ENCODE data around the gene ALX3. TPM values are rescaled to one million over a fixed set of nuclear protein-coding genes. Genes with fewer than 3 reads are reported as not detected.

The ALX3 gene
- total RNA-seq, 4 donors from 2014 or later = not detected

DNA sequence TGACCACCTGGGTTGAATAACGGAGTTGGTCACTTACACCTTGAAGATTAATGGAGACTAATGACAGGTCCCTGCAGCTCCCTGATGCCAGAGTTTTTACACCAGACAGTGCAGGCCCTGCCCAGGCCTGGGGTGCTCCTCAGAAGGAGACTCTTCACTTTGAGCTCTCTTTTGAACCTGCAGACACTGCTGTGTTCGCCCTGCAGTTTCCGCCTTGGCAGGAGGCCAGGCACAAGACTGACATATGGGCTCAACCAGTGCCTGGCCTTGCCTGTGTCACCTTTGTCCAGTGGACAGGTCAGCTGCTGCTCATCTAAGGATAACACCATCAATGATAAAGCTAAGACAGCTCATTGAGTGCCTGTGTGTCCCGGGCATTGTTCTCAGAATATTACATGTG lies 30.8 kb downstream of the ALX3 start:
- no peak for TF ChIP-seq CTCF (IDR thresholded peaks at IDR 0.05; ENCODE audit: low read depth)

DNA sequence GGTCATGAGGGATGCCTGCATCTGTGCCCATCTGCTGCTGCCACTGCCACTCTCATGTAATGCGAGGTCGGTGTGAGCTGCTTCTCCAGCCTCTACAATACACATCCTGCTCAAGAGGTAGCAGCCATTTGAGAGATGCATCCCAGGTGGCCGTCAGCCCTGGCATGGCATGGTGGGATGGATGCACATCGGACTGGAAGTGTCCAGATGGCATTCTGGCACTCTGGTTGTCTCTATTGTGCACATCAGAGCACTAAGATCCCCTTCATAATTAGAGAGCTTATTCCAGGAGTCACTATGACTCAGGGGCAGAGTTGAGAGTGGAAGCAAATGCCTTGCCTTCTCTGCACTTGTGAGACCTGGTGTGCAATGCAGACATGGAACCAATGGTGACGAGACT lies 32.2 kb downstream of the ALX3 start:
- no peak for TF ChIP-seq CTCF (IDR thresholded peaks at IDR 0.05; ENCODE audit: low read depth)

DNA sequence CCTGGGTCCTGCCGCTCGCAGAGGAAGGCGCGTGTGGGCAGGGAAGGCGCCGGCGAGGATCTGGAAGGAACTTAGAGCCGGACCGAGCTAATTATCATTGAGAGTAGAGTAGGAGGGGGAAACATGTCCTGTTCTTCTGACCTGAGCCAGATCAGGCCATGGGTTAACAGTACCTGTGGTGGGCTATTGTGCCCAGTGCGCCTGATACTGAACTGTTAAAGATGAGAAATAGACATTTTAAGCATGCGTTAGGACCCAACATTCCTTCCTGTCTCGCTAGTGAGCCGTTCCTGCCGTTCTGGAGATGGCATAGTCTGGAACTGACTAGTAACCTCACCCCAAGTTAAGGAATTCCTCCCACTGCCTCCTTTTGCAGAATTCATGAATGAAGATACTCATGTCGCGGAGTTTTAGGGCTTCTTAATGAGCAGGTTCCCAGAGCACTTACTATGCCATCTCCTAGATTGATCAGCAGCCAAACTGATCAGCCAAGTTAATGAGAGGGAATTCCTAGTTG lies 35.2 kb downstream of the ALX3 start:
- no peak for TF ChIP-seq CTCF (IDR thresholded peaks at IDR 0.05; ENCODE audit: low read depth)

- TF ChIP-seq CTCF (IDR thresholded peaks at IDR 0.05; ENCODE audit: low read depth) = no peak
Observed at GRCh38 chr1:110034451-110035235, 35.8 kb downstream of the ALX3 start, which contains the start of gene STRIP1. Gene STRIP1 (plus strand): TSS chr1:110034624. CDS start chr1:110034638, 14 bp downstream.

GRCh38 chr1:110034040-110034450 lies 36.4 kb downstream of the ALX3 start:
- TF ChIP-seq CTCF (IDR thresholded peaks at IDR 0.05; ENCODE audit: low read depth) = no peak

DNA sequence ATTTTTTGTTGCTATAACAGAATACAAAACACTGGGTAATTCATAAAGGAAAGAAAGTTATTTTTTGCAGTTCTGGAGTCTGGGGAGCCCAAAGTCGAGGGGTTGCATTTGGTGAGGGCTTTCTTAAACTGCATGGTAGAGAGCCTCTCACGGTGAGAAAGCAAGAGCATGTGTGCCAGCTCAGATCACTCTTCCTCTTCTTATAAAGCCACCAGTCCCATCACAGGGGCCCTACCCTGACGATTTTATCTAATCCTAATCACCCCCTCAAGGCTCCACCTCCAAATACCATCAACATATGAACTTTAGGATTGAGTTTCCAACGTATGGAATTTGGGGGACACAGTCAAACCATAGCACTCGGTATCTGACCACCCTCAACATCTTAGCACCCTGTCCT lies 37.1 kb downstream of the ALX3 start:
- TF ChIP-seq CTCF (IDR thresholded peaks at IDR 0.05; ENCODE audit: low read depth) = no peak

- TF ChIP-seq CTCF (IDR thresholded peaks at IDR 0.05; ENCODE audit: low read depth) = no peak
Observed at GRCh38 chr1:110032327-110032726, 38.1 kb downstream of the ALX3 start.

Measured in subcutaneous adipose tissue (tissue), 4 donors.